IMR-90 (cell line): Measurements from ENCODE around the gene NUP210. TPM values are rescaled to one million over a fixed set of nuclear protein-coding genes. Genes with fewer than 3 reads are reported as not detected.

ENCODE experiments used
- ATAC-seq: fragments of 200-7000 bp; cut with Tn5 transposase; 2 replicates; pipeline ENCODE4 v1.9.1; 2020; ENCODE audit warnings: low read depth, mild to moderate bottlenecking, moderate library complexity
- BruUV-seq: library from RNA; stranded (reverse); fragments of 400-500 nt; replicated peaks from 2 replicates; lab custom pipeline; 2021; lab: Mats Ljungman, UMichigan
- CTCF ChIA-PET: fragments of 300-600 bp; formaldehyde crosslinking; extraction: SDS; loops from one replicate; lab custom pipeline; 2021; ENCODE audit warnings: antibody characterized with exemption; lab: Yijun Ruan, JAX
- POLR2A ChIA-PET: fragments of 300-600 bp; sonication (Branson Sonifier 250); formaldehyde crosslinking; loops from one replicate; lab custom pipeline; 2022; ENCODE audit warnings: antibody characterized with exemption; ENCODE audit not compliant: unreplicated experiment; lab: Charles Lee
- DNase-seq: peaks from one replicate; pipeline ENCODE4 v3.0.0; 2013
- H2AFZ ChIP-seq: replicated peaks from 2 replicates; pipeline ENCODE3; 2013; ENCODE audit warnings: low read length, mild to moderate bottlenecking; ENCODE audit not compliant: poor library complexity
- H2AK5ac ChIP-seq: 2 replicates; pipeline ENCODE4 v1.6.1; 2013; ENCODE audit warnings: low read depth, low read length, inconsistent platforms
- H2AK9ac ChIP-seq: replicated peaks from 2 replicates; pipeline ENCODE3; 2013; ENCODE audit warnings: mild to moderate bottlenecking, low read depth, low read length, moderate library complexity; ENCODE audit not compliant: poor library complexity
- H2BK120ac ChIP-seq: 2 replicates; pipeline ENCODE4 v1.6.1; 2013; ENCODE audit warnings: low read depth, low read length, inconsistent platforms
- H2BK15ac ChIP-seq: 3 replicates; pipeline ENCODE4 v1.6.1; 2013; ENCODE audit warnings: low read depth, low read length, inconsistent platforms
- H2BK20ac ChIP-seq: 2 replicates; pipeline ENCODE4 v1.6.1; 2013; ENCODE audit warnings: low read depth, mild to moderate bottlenecking, inconsistent platforms, low read length, moderate library complexity
- H2BK5ac ChIP-seq: 2 replicates; pipeline ENCODE4 v1.6.1; 2013; ENCODE audit warnings: mild to moderate bottlenecking, low read depth, low read length, inconsistent platforms; ENCODE audit not compliant: poor library complexity, severe bottlenecking
- H3K14ac ChIP-seq: replicated peaks from 2 replicates; pipeline ENCODE4 v1.6.1; 2013; ENCODE audit warnings: low read depth, low read length, inconsistent platforms
- H3K18ac ChIP-seq: 2 replicates; pipeline ENCODE4 v1.6.1; 2013; ENCODE audit warnings: low read depth, low read length, control low read depth
- H3K23ac ChIP-seq: 2 replicates; pipeline ENCODE4 v1.6.1; 2013; ENCODE audit warnings: low read depth, low read length, inconsistent platforms
- H3K27ac ChIP-seq: 2 replicates; pipeline ENCODE4 v1.5.1; 2013; ENCODE audit warnings: mild to moderate bottlenecking, control low read depth, low read length; ENCODE audit not compliant: insufficient read depth
- H3K27me3 ChIP-seq: 2 replicates; pipeline ENCODE4 v1.6.1; 2013; ENCODE audit warnings: low read length; ENCODE audit not compliant: control insufficient read depth, insufficient read depth
- H3K36me3 ChIP-seq: 2 replicates; pipeline ENCODE4 v1.6.1; 2013; ENCODE audit warnings: low read length, mixed read lengths; ENCODE audit not compliant: control insufficient read depth, insufficient read depth
- H3K4ac ChIP-seq: 2 replicates; pipeline ENCODE4 v1.6.1; 2013; ENCODE audit warnings: low read depth, low read length, inconsistent platforms
- H3K4me1 ChIP-seq: 2 replicates; pipeline ENCODE4 v1.6.1; 2013; ENCODE audit warnings: low read length, mixed read lengths; ENCODE audit not compliant: control insufficient read depth, insufficient read depth
- H3K4me2 ChIP-seq: 2 replicates; pipeline ENCODE4 v1.6.1; 2013; ENCODE audit warnings: low read depth, mild to moderate bottlenecking, control low read depth, low read length, moderate library complexity
- H3K4me3 ChIP-seq: 2 replicates; pipeline ENCODE4 v1.5.1; 2013; ENCODE audit warnings: low read depth, mild to moderate bottlenecking, control low read depth, low read length, moderate library complexity; ENCODE audit not compliant: insufficient read depth
- H3K56ac ChIP-seq: 2 replicates; pipeline ENCODE4 v1.6.1; 2013; ENCODE audit warnings: low read length, inconsistent platforms; ENCODE audit not compliant: insufficient read depth; ENCODE audit errors: extremely low read depth
- H3K79me1 ChIP-seq, 2 experiments: 2 replicates each; pipeline ENCODE4 v1.6.1; 2013; ENCODE audit warnings: low read length in 2 of 2, inconsistent platforms in 1 of 2, low read depth in 1 of 2
- H3K9ac ChIP-seq: 2 replicates; pipeline ENCODE4 v1.6.1; 2013; ENCODE audit warnings: low read depth, low read length, control low read depth
- H3K9me1 ChIP-seq: 2 replicates; pipeline ENCODE4 v1.6.1; 2013; ENCODE audit warnings: low read length, inconsistent platforms; ENCODE audit not compliant: insufficient read depth
- H3K9me3 ChIP-seq: 2 replicates; pipeline ENCODE4 v1.6.1; 2013; ENCODE audit warnings: low read length; ENCODE audit not compliant: control insufficient read depth, insufficient read depth
- H4K20me1 ChIP-seq: 2 replicates; pipeline ENCODE4 v1.6.1; 2013; ENCODE audit warnings: low read length, inconsistent platforms; ENCODE audit not compliant: insufficient read depth
- H4K5ac ChIP-seq: 2 replicates; pipeline ENCODE4 v1.6.1; 2013; ENCODE audit warnings: mild to moderate bottlenecking, low read depth, low read length, control low read depth
- H4K8ac ChIP-seq, 2 experiments: 2 replicates each; pipeline ENCODE4 v1.6.1; 2013; ENCODE audit warnings: low read depth in 2 of 2, low read length in 2 of 2, control low read depth in 1 of 2, inconsistent platforms in 1 of 2
- H4K91ac ChIP-seq: 2 replicates; pipeline ENCODE4 v1.6.1; 2013; ENCODE audit warnings: low read depth, low read length, inconsistent platforms; ENCODE audit not compliant: insufficient read depth
- CTCF ChIP-seq: conservative IDR thresholded peaks from 2 replicates; pipeline ENCODE4 v1.5.1; 2012; ENCODE audit warnings: mild to moderate bottlenecking, low read depth, low read length, improper control_type of control experiment
- FOS ChIP-seq: fragments of 150-350 bp; IDR thresholded peaks from 2 replicates; pipeline ENCODE4 v1.6.1; 2016; ENCODE audit warnings: low read depth, low read length
- RCOR1 ChIP-seq: IDR thresholded peaks from 2 replicates; pipeline ENCODE4 v1.6.1; 2012; ENCODE audit warnings: mild to moderate bottlenecking, low read length, improper control_type of control experiment; ENCODE audit not compliant: insufficient replicate concordance
- RFX5 ChIP-seq: IDR thresholded peaks from 2 replicates; pipeline ENCODE4 v1.8.0; 2012; ENCODE audit warnings: low read depth, mild to moderate bottlenecking, low read length, moderate library complexity
- whole genome bisulfite sequencing, 2 experiments: methylation state at CpG; one replicate each; pipeline versions ENCODE4 v1.1.5 to v1.1.7; 2013; ENCODE audit warnings: missing lambda C conversion rate in 2 of 2; ENCODE audit not compliant: insufficient read length in 1 of 2; ENCODE audit errors: extremely low coverage in 2 of 2; 5-methylcytosine and 5-hydroxymethylcytosine counted together
- dilution Hi-C: fragments of 300-500 bp; cut with HindIII; formaldehyde crosslinking; loops from one replicate; pipeline ENCODE4 v1.14.3; 2018; ENCODE audit warnings: low sequenced_read_pairs; ENCODE audit not compliant: unreplicated experiment
- in situ Hi-C: fragments of 300-500 bp; cut with MboI; formaldehyde crosslinking; loops from 3 replicates; pipeline ENCODE4 v1.14.3; 2019; ENCODE audit warnings: low sequenced_read_pairs, inconsistent platforms, mixed read lengths
- intact Hi-C: fragments of 100-400 bp; cut with micrococcal nuclease; formaldehyde crosslinking; loops from 2 replicates; pipeline ENCODE4 v1.10.0; 2022
- polyA plus RNA-seq, 3 experiments: library from polyadenylated mRNA; depleted of rRNA; stranded (reverse); fragments of >200 nt; gene quantifications; 2 replicates each; pipeline ENCODE4 v1.2.3, GENCODE V29; 2012; ENCODE audit warnings: low replicate concordance in 1 of 3
- total RNA-seq: library from RNA; depleted of rRNA; stranded (reverse); fragments of >200 nt; gene quantifications from 2 replicates; pipeline ENCODE4 v1.2.3, GENCODE V29; 2012
- TF ChIP-seq, protein P1 (sequence below): fragments of 150-350 bp; IDR thresholded peaks from 2 replicates; pipeline ENCODE4 v1.6.1; 2017; ENCODE audit warnings: mild to moderate bottlenecking, antibody characterized with exemption, low read length, low read depth

The NUP210 gene
- total and polyA plus RNA-seq, 2 of the 4 experiments (the other 2 are of a cell fraction), result under 0.01 to 0.03 TPM

DNA sequence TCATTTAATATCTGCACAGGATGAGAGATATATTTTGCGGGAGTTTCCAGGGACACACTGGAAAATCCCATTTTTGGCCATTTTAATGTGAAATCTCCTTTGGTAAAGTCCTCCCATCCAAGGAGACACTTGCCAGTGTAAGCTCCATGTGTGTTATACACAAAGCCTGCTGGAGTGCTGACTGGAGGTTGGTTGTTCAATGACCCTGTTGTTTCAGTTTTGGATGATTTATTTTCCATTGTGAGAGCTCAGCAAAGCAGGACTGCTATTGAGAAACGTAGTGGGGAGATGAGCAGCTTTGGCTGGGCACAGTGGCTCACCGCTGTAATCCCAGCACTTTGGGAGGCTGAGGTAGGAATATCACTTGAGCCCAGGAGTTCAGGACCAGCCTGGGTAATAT, 127.7 kb downstream of the NUP210 start:
- no peak overlapping the region for H4K5ac ChIP-seq
- no peak overlapping the region for H3K4ac ChIP-seq
- no peaks in the 10 kb centered on the region for H3K79me1 ChIP-seq
- no peaks in the 10 kb centered on the region for H3K36me3 ChIP-seq
- no peak overlapping the region for H3K9ac ChIP-seq
- no peak overlapping the region for H3K4me2 ChIP-seq
- no peak overlapping the region for H2BK120ac ChIP-seq
- DNase-seq (no peak), ATAC-seq (no peak)
- no peak overlapping the region for H3K56ac ChIP-seq
- H3K4me1 ChIP-seq, result no peaks in the 10 kb centered on the region
- TF ChIP-seq FOS (no peak), CTCF (no peak), RFX5 (no peak), RCOR1 (no peak)
- TF ChIP-seq, protein P1, sequence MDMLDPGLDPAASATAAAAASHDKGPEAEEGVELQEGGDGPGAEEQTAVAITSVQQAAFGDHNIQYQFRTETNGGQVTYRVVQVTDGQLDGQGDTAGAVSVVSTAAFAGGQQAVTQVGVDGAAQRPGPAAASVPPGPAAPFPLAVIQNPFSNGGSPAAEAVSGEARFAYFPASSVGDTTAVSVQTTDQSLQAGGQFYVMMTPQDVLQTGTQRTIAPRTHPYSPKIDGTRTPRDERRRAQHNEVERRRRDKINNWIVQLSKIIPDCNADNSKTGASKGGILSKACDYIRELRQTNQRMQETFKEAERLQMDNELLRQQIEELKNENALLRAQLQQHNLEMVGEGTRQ, result no peak
- no peaks in the 10 kb centered on the region for H4K20me1 ChIP-seq
- H3K9me3 ChIP-seq, result no peaks in the 10 kb centered on the region
- dilution Hi-C loops, result no loop called here
- ChIA-PET CTCF (no interaction called here), POLR2A (no interaction called here)
- no peak overlapping the region for H3K14ac ChIP-seq
- WGBS, 2 experiments, result no CpG with 5 or more reads among the region's 3 CpGs
- in situ Hi-C loops, result no loop called here
- no peak overlapping the region for H4K8ac ChIP-seq
- no peak overlapping the region for H3K18ac ChIP-seq
- no peak overlapping the region for H3K27ac ChIP-seq
- no peak overlapping the region for H2AK9ac ChIP-seq
- H2AK5ac ChIP-seq, result no peak overlapping the region
- peaks cover 28% of the 10 kb centered on the region for H3K27me3 ChIP-seq
- H4K91ac ChIP-seq, result no peak overlapping the region
- no peaks in the 10 kb centered on the region for H3K9me1 ChIP-seq
- H2BK20ac ChIP-seq, result no peak overlapping the region
- no TSS peak for BruUV-seq
- no peak overlapping the region for H2BK5ac ChIP-seq
- no peak overlapping the region for H2AFZ ChIP-seq
- intact Hi-C loops, result no loop called here
- H3K23ac ChIP-seq, result no peak overlapping the region
- H3K4me3 ChIP-seq, result no peak overlapping the region
- H2BK15ac ChIP-seq, result no peak overlapping the region
